GM18499 (cell line): ENCODE measurements around the gene ORMDL1.
A peak's percentile ranks its signal among the peaks of the same experiment; 100 is the strongest.
"Not testable (repeated sequence)": the region's sequence is repeated elsewhere in the genome, so short reads cannot be mapped to it uniquely, and the experiment has no call there.

ENCODE experiments used
- ATAC-seq: cut with Tn5 transposase; IDR thresholded peaks from one replicate; pipeline ENCODE4 v1.9.1; 2021; ENCODE audit warnings: moderate number of reproducible peaks; ENCODE audit not compliant: insufficient read depth, unreplicated experiment

ORMDL1 gene

DNA sequence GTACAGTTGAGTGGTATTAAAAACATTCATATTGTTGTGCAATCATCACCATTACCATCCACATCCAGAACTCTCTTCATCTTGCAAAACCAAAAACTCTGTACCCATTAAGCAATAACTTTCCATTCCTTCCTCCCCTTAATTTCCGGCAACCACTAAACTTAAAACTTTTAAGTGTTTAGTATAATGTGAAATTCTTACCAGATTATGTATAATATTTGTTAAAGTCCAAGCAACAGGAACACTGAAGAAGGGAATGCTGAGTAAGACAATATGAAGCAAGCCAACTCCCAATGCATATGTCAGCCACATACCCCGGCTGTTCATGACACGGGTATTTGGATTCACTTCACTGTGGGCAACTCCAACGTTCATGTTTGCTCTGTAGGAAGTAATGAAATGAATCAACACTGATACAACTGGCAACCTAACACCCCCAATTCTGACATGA is 1.9 kb downstream of the ORMDL1 start:
- no peak for ATAC-seq

DNA sequence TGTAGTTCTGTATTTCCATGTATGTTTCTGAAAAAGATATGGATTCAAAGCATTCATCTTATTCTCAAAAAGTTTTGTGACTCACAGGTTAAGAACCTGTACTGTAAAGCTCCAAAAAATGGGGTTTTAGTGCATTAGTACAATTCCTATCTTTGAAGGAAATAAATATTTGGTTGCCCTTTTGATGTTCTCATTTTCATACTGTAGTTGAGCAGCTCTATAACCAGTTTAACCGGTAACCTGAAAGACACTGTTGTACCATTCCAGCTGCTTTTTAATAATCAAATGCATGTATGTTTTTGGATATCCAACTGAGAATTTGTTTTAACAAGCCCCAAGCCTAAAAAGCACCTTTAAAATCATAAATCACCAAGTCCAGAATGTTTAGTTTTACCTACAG is 11.9 kb downstream of the ORMDL1 start:
- no peak for ATAC-seq

DNA sequence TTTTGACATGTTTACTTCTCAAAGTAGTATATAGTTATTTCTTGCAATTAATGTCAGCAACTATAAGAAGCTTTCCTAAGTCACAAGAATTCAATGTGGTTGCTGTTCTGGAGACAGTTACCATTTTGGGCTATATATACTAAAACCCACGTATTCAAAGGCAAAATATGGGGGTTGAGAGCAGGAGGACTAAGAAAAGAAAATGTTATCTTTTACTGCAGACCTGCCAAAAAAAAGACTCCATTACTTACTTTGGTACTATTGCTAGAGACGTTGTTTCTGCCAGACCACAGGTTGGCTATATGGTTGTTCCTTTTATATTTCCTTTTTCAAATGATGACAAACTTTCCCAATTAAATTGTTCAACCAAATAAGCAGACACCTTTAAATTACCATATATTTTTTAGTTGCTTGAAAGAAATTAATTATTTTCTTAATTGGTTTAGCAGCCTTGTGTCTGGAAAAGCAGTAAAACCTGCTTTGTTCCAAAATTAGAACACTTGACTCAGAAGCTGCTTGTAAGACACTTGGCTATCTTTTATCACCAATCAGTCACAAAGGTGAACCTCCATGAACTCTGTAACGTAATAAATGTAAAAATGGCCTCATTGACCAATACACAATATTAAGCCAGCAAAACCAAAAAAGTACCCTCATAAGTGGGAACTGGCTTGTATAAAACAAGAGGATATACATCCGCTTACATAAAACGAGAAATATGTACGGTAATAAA is 13.4 kb downstream of the ORMDL1 start:
- ATAC-seq: no peak

GRCh38 chr2:189763908-189764661 is 20.1 kb downstream of the ORMDL1 start:
- ATAC-seq: no peak

GRCh38 chr2:189762551-189763298 is 21.4 kb downstream of the ORMDL1 start, which contains the start of gene OSGEPL1:
Gene OSGEPL1 (minus strand): TSS chr2:189762792. CDS start chr2:189761640, 1,152 bp downstream.
- ATAC-seq: peak; percentile 93

GRCh38 chr2:189762229-189762550 is 21.9 kb downstream of the ORMDL1 start:
- ATAC-seq: no peak

GRCh38 chr2:189760154-189760553 is 24.0 kb downstream of the ORMDL1 start:
- not testable (repeated sequence) for ATAC-seq

GRCh38 chr2:189756311-189756952 is 27.7 kb downstream of the ORMDL1 start:
- no peak for ATAC-seq

- no peak for ATAC-seq
Measured at GRCh38 chr2:189751080-189751658, 33.0 kb downstream of the ORMDL1 start.

- no peak for ATAC-seq
Measured at GRCh38 chr2:189729430-189729829, 54.7 kb downstream of the ORMDL1 start.

GRCh38 chr2:189726849-189727248 is 57.3 kb downstream of the ORMDL1 start:
- no peak for ATAC-seq

DNA sequence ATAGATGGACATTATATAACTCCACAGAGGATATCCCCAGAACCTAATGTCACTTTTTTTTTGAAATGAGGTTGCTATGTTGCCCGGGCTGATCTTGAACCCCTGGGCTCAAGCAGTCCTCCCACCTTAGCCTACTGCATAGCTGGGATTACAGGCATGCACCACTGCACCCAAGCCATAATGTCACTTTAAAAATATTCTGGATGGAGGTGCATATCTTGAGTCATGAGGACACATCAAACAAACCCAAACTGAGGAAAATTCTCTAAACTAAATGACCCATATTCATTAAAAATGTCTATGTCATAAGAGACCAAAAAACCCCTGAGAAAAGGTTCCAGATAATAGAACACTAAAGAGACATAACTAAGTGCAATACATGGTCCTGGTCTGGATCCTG is 57.9 kb downstream of the ORMDL1 start:
- no peak for ATAC-seq

DNA sequence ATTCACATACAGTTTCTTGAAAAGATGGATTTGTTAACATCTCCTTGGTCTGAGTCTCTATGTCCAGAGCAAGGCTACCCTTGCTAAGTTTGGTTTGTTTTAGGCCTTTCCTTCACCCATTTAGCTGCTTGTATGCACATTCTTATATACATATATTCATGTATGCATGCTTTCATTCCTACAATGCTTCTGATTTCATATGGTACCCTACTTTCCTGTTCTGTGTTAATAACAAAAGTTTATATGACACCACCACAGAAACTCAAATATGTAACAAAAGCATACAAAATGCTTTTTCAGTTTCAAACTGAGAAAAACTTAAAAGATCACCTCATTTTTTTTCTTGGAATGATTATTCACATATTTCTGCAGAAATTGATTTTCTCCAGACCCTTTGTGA is 60.9 kb downstream of the ORMDL1 start:
- ATAC-seq: no peak
